Activated CD4-positive, alpha-beta T cell treated with anti-CD3 and anti-CD28 coated beads for 36 hours (primary cell): Measurements from ENCODE around the gene EEFSEC. TPM values are rescaled to one million over a fixed set of nuclear protein-coding genes. Genes with fewer than 3 reads are reported as not detected.

Experiments
- ATAC-seq: fragments of 200-7000 bp; cut with Tn5 transposase; one replicate; pipeline ENCODE4 v1.10.0; 2021; ENCODE audit warnings: mild to moderate bottlenecking, moderate library complexity
- CTCF ChIA-PET: fragments of 350-600 bp; sonication (Branson Sonifier 250); formaldehyde crosslinking; loops from one replicate; lab custom pipeline; 2021; ENCODE audit warnings: antibody characterized with exemption; lab: Charles Lee
- POLR2A ChIA-PET: fragments of 350-600 bp; sonication (Branson Sonifier 250); formaldehyde crosslinking; loops from one replicate; lab custom pipeline; 2021; ENCODE audit warnings: antibody characterized with exemption, inconsistent platforms; lab: Charles Lee
- DNase-seq: peaks from one replicate; pipeline ENCODE4 v3.0.0-alpha.2; 2020
- H3K27ac Mint-ChIP-seq: one replicate; pipeline ENCODE4 v1.8.0; 2021; ENCODE audit warnings: mixed read lengths
- H3K27me3 Mint-ChIP-seq: one replicate; pipeline ENCODE4 v1.8.0; 2021; ENCODE audit warnings: mixed read lengths
- H3K36me3 Mint-ChIP-seq: one replicate; pipeline ENCODE4 v1.8.0; 2021; ENCODE audit warnings: low read depth, mixed read lengths
- H3K4me1 Mint-ChIP-seq: one replicate; pipeline ENCODE4 v1.8.0; 2021; ENCODE audit warnings: mixed read lengths
- H3K4me3 Mint-ChIP-seq: one replicate; pipeline ENCODE4 v1.8.0; 2021; ENCODE audit warnings: mild to moderate bottlenecking, moderate library complexity, mixed read lengths
- H3K9me3 Mint-ChIP-seq: one replicate; pipeline ENCODE4 v1.8.0; 2021; ENCODE audit warnings: low read depth, mixed read lengths
- intact Hi-C, 2 experiments: fragments of 100-400 bp; cut with DNase I in 1 of 2; cut with micrococcal nuclease in 1 of 2; formaldehyde crosslinking; loops; one replicate each; pipeline versions ENCODE4 v1.14.2 to v1.15.1; 2022 to 2024; cut with DNase I, micrococcal nuclease
- total RNA-seq, 2 experiments: library from RNA; stranded (reverse); gene quantifications; one replicate each; pipeline ENCODE4 v1.2.3, GENCODE V29; 2021

Gene EEFSEC
- total RNA-seq, 2 experiments from 2014 or later: 19.6 to 20.7 TPM

DNA sequence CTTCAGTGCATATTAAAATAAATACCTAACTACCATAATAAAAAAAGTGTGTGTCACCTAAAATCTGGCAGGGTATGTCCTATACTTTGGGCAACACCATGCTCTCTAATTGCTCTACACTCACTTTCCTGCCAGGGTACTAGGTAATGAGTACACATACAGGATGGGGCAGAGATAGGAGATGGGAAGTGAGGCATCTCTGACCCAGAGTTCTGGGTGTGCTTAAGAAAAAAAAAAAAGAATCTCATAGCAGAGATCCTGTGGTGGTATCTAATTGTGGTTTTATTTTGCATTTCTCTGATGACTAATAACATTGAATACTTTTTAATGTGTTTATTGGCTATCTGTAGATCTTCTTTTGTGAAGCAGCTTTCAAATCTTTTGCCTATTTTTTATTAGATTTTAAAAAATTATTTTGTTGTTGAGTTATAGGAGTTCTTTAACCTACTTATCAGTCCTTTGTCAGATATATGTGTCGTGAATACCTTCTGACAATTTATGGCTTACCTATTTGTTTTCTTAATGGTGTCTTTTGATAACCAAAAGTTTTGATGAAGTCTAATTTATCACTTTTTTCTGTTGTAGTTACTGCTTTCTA, 48.0 kb downstream of the EEFSEC start:
- no peak overlapping the region for H3K27ac Mint-ChIP-seq
- no peaks in the 10 kb centered on the region for H3K9me3 Mint-ChIP-seq
- CTCF ChIA-PET: no interaction called here
- H3K4me1 Mint-ChIP-seq: peaks cover 15% of the 10 kb centered on the region
- H3K36me3 Mint-ChIP-seq: peaks cover 20% of the 10 kb centered on the region
- POLR2A ChIA-PET: no interaction called here
- DNase-seq (no peak), ATAC-seq (no peak)
- no peaks in the 10 kb centered on the region for H3K27me3 Mint-ChIP-seq
- intact Hi-C loops: no loop called here
- H3K4me3 Mint-ChIP-seq: no peak overlapping the region

DNA sequence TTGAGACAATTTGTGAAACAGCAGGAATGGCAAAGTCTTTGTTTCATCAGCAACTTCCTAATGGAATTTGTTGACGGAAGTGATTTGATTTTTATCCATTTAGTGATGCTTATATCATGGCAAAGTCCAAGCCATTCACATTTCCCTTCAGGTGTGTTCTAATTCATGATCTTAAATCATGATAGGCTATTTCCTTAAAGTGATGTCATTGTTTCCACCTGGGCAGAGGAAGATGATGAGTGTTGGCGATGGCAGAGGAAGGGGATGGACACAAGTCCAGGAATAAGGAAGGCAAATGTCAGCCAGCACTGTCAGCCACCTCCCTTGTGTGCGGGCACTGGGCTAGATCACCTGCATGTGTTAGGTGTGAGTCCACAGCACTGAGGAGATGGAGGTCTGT, 49.9 kb downstream of the EEFSEC start:
- Mint-ChIP-seq H3K9me3 (no peaks in the 10 kb centered on the region), H3K27me3 (no peaks in the 10 kb centered on the region), H3K4me1 (peaks cover 8% of the 10 kb centered on the region), H3K4me3 (no peak overlapping the region), H3K36me3 (peaks cover 17% of the 10 kb centered on the region), H3K27ac (no peak overlapping the region)
- no peak for ATAC-seq
- ChIA-PET CTCF (interaction anchor here (0.7 kb wide), 1 partner anchor 170 kb away, joined by 3 read pairs; no protein-coding TSS in a partner anchor), POLR2A (no interaction called here)
- no peak for DNase-seq
- intact Hi-C loops: no loop called here

DNA sequence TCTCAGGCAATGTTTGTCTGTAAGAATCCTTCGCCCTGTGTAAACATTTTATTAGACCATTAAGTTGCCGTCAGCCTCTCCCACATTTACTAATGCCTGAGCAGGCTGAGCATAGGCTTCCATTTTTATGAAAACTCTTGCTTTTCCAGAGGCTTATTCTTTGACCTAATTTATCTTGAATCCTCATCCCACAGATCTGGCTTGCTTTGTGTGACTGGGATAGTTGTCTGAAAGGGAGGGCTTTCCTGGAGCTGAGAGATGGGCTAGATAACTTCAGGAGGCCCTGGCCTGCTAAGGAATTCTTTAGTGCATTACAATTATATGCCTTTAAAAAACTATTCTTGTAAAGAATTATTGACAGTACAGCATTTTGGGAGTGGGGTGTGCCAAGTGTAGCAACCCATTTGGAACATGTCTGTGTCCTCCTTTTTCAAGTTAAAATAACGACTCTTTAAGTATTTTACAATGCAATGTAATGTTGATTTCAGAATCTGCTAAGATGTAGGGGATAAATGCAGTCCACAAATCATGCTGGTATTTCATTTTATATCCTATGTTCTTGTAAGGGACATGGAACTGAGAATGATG, 52.4 kb downstream of the EEFSEC start:
- intact Hi-C loops: no loop called here
- ATAC-seq (no peak), DNase-seq (no peak)
- ChIA-PET CTCF (no interaction called here), POLR2A (no interaction called here)
- peaks cover 3% of the 10 kb centered on the region for H3K4me1 Mint-ChIP-seq
- H3K27ac Mint-ChIP-seq: no peak overlapping the region
- H3K9me3 Mint-ChIP-seq: no peaks in the 10 kb centered on the region
- peaks cover 15% of the 10 kb centered on the region for H3K36me3 Mint-ChIP-seq
- no peaks in the 10 kb centered on the region for H3K27me3 Mint-ChIP-seq
- H3K4me3 Mint-ChIP-seq: no peak overlapping the region

DNA sequence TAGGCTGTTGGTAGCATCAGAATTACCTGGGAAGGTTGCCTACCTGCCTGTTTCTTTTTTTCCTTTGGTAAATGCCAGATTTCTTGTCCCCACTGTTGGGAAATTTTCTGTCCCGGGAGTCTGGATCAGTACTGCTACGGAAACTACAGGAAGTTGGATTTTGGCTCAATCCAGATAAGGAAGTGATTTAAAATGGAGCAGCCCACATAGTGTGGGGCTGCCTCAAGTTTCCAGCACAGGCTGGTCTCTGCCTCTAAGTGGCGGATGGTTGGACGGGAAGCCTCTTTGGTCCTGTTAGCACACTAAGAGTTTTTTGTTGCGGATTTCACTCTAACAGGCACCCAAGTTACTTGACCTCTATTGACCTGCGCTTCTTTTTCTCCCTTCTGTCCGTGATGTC, 54.7 kb downstream of the EEFSEC start:
- ChIA-PET POLR2A (no interaction called here), CTCF (interaction anchor here (0.8 kb wide), 1 partner anchor 556 kb away, joined by 3 read pairs; no protein-coding TSS in a partner anchor)
- ATAC-seq (no peak), DNase-seq (no peak)
- peaks cover 3% of the 10 kb centered on the region for H3K4me1 Mint-ChIP-seq
- intact Hi-C loops: no loop called here
- H3K27me3 Mint-ChIP-seq: no peaks in the 10 kb centered on the region
- H3K9me3 Mint-ChIP-seq: no peaks in the 10 kb centered on the region
- no peak overlapping the region for H3K27ac Mint-ChIP-seq
- no peak overlapping the region for H3K4me3 Mint-ChIP-seq
- peaks cover 4% of the 10 kb centered on the region for H3K36me3 Mint-ChIP-seq

DNA sequence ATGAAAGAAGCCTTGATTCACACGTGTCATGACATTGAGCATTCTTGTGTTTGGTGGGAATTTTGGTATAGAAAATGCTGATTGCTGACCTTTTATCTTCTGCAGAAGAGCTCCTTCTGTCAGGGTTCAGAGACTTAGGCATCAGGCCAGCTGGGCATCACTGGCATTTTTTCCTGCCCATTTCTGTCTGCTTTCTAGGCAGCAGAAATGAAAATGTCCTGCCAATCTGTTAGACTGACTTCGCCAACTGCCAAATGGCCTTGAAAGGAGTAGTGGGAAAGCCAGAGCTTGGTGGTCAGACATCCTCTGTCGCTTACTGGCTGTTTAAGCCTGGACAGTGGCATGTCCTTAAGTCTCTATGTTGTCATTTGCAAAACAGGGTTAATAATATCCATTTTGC, 57.4 kb downstream of the EEFSEC start:
- no peak for DNase-seq
- Mint-ChIP-seq H3K36me3 (no peaks in the 10 kb centered on the region), H3K27me3 (no peaks in the 10 kb centered on the region), H3K4me1 (peaks cover 3% of the 10 kb centered on the region), H3K9me3 (no peaks in the 10 kb centered on the region), H3K27ac (no peak overlapping the region), H3K4me3 (no peak overlapping the region)
- no peak for ATAC-seq
- intact Hi-C loops: no loop called here
- ChIA-PET CTCF (interaction anchor here (0.5 to 0.7 kb wide), 3 partner anchors 16 to 826 kb away, joined by 3 read pairs; no protein-coding TSS in a partner anchor), POLR2A (no interaction called here)

DNA sequence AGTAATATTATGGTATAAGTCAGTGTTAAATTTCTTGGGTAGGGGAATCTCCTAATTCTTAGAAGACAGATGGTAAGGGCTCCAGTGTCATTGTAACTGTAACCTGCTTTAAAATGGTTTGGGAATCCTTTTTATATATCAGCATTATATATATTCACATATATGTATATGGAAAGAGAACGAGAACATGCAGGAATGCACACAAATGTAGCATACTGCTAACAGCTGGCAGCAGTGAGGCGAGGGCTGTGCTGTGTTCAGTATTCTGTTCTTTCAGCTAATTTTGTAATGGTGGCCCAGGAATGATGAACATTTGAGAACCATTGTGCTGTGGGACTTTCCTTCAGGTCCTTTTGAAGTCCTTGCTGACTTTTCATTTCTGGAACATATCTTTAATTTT, 60.8 kb downstream of the EEFSEC start:
- Mint-ChIP-seq H3K27ac (no peak overlapping the region), H3K9me3 (no peaks in the 10 kb centered on the region), H3K27me3 (no peaks in the 10 kb centered on the region), H3K4me1 (peaks cover 5% of the 10 kb centered on the region), H3K36me3 (peaks cover 2% of the 10 kb centered on the region), H3K4me3 (no peak overlapping the region)
- DNase-seq (no peak), ATAC-seq (no peak)
- POLR2A ChIA-PET: no interaction called here
- CTCF ChIA-PET: no interaction called here
- intact Hi-C loops: no loop called here

DNA sequence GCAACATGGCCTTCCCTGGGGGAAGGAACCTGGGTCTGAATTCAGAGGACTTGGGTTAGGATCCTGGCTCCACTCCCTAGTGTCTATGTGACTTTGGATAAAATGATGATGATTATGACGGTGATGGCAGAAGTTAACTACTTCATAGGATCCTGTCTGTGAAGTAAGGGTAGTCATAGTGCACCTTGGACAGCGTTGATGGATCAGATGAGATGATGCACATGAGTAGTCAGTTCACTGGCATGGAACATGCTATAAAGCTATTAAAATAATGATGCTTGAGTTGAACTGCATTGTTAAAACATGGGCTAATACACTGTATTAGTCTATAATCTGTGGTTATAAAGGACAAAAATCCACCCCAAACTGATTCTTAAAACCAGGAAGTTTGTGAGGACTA, 62.0 kb downstream of the EEFSEC start:
- no peak for ATAC-seq
- H3K9me3 Mint-ChIP-seq: no peaks in the 10 kb centered on the region
- intact Hi-C loops: no loop called here
- H3K4me1 Mint-ChIP-seq: peaks cover 5% of the 10 kb centered on the region
- CTCF ChIA-PET: interaction anchor here (0.6 to 1.1 kb wide), 2 partner anchors 9 to 383 kb away, joined by 4 to 5 read pairs; no protein-coding TSS in a partner anchor
- peaks cover 4% of the 10 kb centered on the region for H3K36me3 Mint-ChIP-seq
- POLR2A ChIA-PET: no interaction called here
- DNase-seq: no peak
- no peak overlapping the region for H3K4me3 Mint-ChIP-seq
- no peak overlapping the region for H3K27ac Mint-ChIP-seq
- no peaks in the 10 kb centered on the region for H3K27me3 Mint-ChIP-seq

DNA sequence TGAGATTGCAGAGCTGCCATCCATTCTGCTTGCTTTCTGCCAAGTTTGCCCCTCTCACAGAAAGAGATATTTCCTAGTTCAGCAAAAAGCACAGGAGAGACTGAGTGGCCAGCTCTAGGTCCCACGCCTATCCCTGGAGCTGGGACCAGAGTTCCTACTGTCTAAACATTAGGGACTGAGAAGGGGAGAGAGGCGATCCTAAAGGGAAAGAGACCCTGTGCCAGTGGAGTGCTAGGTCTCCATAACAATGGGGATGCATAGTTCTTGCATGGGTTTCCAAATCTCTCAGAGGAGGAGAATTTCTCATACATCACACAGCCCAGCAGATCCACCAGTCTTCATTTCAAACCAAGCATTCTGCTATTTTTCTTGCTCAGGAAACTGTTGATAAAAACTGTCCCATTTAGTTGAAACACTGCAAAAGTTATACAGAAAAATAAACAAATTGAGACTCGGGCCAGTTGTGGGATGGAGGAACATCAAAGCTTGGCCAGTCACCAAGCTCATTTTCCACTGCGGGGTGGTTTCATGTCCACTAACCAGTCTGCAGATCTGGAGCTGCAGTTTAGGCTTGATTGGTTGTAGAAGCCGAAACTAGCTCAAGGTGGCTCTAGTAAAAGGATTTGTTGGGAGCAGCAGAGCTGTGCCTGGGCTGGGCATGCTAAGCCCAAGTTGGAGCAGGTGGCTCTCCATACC, 62.7 kb downstream of the EEFSEC start:
- Mint-ChIP-seq H3K36me3 (peaks cover 9% of the 10 kb centered on the region), H3K27me3 (no peaks in the 10 kb centered on the region), H3K4me1 (peaks cover 5% of the 10 kb centered on the region), H3K27ac (no peak overlapping the region), H3K4me3 (no peak overlapping the region), H3K9me3 (no peaks in the 10 kb centered on the region)
- ATAC-seq (no peak), DNase-seq (no peak)
- intact Hi-C loops: no loop called here
- ChIA-PET CTCF (interaction anchor here (0.8 to 1.1 kb wide), 3 partner anchors 8 to 11 kb away, joined by 3 to 5 read pairs (median 3); no protein-coding TSS in a partner anchor), POLR2A (no interaction called here)

DNA sequence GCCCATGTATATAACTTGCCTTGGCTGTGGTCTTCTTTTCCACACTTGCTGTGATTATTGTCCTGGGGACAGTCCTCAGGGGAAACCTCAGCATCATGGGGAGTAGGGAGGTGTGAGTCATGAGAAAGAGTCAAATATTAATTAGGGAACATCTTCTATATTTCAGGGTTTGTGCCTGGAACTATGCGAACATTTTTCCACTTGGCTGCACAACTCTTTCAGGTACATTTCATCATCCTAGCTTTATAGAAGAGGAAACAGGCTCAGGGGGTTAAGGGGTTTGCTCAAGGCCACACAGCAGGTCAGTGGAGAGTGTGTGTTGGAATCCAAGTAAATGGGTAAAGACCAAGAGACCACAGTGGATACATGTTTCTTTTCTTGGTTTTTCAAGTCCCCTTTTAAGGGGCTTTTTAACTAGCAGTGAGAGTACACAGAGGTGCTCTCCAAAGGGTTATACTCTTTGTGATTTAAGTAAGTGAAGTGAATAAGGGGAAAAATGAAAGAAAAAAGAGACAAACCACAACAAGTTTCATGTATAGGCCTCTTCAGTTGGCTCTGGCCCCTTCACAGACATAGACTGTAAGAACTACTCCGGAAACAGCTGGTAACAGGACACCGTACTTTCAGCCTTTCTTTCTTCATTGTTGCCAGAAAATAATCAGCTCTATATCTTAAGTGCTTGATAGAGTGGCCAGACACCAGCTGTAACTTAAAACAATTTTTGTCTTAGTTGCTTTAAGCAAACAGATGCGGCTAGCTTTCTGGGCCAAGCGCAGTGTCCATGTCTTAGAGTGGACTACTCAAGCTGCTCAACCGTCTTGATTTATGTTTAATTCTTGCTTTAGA, 64.6 kb downstream of the EEFSEC start:
- ATAC-seq (peak; percentile 16), DNase-seq (no peak)
- Mint-ChIP-seq H3K4me1 (peaks cover 5% of the 10 kb centered on the region), H3K4me3 (no peak overlapping the region), H3K27ac (peak overlapping the region; percentile 39), H3K36me3 (peaks cover 18% of the 10 kb centered on the region), H3K27me3 (no peaks in the 10 kb centered on the region), H3K9me3 (peaks cover 4% of the 10 kb centered on the region)
- intact Hi-C loops: no loop called here
- ChIA-PET CTCF (interaction anchor here (1.0 kb wide), 1 partner anchor 9 kb away, joined by 4 read pairs; no protein-coding TSS in a partner anchor), POLR2A (no interaction called here)

DNA sequence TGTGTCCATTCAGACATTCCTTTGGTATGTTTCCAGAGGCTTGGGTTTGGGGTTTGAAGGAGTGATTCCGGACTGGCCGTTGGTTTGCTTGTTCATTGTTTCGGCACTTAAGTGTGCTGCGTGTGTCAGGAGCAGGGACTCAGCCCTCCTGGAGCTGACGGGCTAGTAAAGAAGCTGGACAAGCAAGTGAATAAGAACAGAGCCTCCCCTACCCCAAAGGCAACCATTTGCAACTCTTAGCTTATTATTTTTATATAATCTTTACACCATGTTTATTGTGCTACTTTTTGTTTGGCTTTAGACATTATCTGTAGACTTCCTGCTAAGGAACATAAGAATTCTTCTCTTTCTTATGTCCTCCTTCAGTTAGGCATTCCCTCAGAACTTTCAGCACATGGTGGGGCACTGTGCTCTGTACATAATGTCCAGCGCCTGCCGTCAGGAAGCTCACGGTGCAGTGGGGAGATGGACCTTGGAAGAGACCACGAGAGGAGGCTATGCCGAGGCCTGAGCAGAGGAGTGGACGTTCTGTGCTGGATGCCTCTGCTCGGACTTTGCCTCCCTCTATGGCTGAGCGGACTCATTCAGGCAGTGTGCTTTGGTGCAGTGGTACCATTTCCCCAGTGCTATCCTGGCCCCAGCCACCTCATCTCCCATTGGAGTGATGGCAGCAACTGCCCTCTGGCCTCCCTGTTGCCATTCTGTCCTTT, 65.4 kb downstream of the EEFSEC start:
- Mint-ChIP-seq H3K27me3 (no peaks in the 10 kb centered on the region), H3K4me1 (peaks cover 5% of the 10 kb centered on the region), H3K9me3 (peaks cover 11% of the 10 kb centered on the region), H3K36me3 (peaks cover 23% of the 10 kb centered on the region), H3K27ac (peak overlapping the region; percentile 39), H3K4me3 (no peak overlapping the region)
- DNase-seq: no peak
- intact Hi-C loops: no loop called here
- ATAC-seq: no peak
- CTCF ChIA-PET: interaction anchor here (0.7 to 1.0 kb wide), 2 partner anchors 8 to 856 kb away, joined by 3 to 4 read pairs; no protein-coding TSS in a partner anchor
- POLR2A ChIA-PET: no interaction called here

DNA sequence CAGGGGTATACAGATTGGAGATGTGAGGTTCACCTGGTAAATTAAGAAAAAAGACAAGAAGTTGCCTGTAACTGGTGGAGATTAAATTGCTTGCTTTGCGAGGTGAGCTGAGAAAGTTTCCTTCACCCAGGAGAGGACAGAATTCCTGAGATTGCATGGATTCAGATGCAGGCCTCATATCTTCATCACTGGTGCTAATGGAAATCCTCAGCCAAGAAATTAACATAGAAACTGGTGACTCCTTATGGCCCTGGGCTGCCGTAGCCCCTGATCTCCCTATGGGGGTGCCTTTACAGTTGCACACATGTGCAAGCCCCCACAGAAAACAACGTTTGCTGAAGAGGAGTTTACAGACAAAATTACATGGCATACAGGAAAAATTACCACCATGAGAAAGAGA, 68.0 kb downstream of the EEFSEC start:
- H3K4me1 Mint-ChIP-seq: peaks cover 7% of the 10 kb centered on the region
- peaks cover 14% of the 10 kb centered on the region for H3K9me3 Mint-ChIP-seq
- POLR2A ChIA-PET: no interaction called here
- H3K27me3 Mint-ChIP-seq: no peaks in the 10 kb centered on the region
- intact Hi-C loops: no loop called here
- CTCF ChIA-PET: no interaction called here
- no peak for DNase-seq
- ATAC-seq: no peak
- H3K27ac Mint-ChIP-seq: no peak overlapping the region
- no peak overlapping the region for H3K4me3 Mint-ChIP-seq
- H3K36me3 Mint-ChIP-seq: peaks cover 23% of the 10 kb centered on the region
